Erythroblast (primary cell): Measurements from ENCODE around the gene NAE1.

Experiments
- GATA1 ChIP-seq: IDR thresholded peaks from 2 replicates; pipeline ENCODE4 v1.6.1; 2011; ENCODE audit warnings: low read depth, mild to moderate bottlenecking, control low read depth, low read length, moderate library complexity
- POLR2A ChIP-seq: IDR thresholded peaks from 2 replicates; pipeline ENCODE4 v1.6.1; 2011; ENCODE audit warnings: mild to moderate bottlenecking, low read length

DNA sequence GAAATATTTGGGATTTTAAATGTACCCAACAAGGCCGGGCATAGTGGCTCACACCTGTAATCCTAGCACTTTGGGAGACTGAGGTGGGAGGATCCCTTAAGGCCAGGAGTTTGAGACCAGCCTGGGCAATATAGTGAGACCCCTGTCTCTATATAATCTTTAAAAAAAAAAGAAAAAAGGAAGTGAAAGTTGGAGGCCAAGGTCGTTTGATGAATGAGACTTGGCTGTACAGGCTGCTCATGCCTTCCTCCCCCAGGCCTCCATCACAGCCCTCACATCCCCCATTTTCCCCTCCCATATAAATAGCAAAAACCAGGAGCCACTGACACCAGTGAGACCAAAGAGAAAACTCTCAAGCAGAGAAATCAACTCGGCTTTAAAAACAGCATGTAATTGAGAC lies 10.1 kb upstream of the NAE1 start:
- no peak for TF ChIP-seq POLR2A
- TF ChIP-seq GATA1, result no peak
